Vagina (tissue), 2 donors: ENCODE measurements around the gene TAS2R4. TPM values are rescaled to one million over a fixed set of nuclear protein-coding genes. Genes with fewer than 3 reads are reported as not detected.

Source experiments
- DNase-seq, 2 donors: peaks; one replicate each; pipeline ENCODE4 v3.0.0-alpha.2; 2017; ENCODE audit errors: extremely low spot score in 2 of 2
- H3K27ac ChIP-seq: fragments of 200-600 bp; sonication (generic); one replicate; pipeline ENCODE4 v1.5.1; 2019
- H3K27me3 ChIP-seq: fragments of 200-600 bp; sonication (generic); one replicate; pipeline ENCODE4 v1.5.1; 2019
- H3K36me3 ChIP-seq, 2 donors: fragments of 200-600 bp; sonication (generic); one replicate each; pipeline ENCODE4 v1.5.1; 2017 to 2019
- H3K4me1 ChIP-seq: fragments of 200-600 bp; sonication (generic); one replicate; pipeline ENCODE4 v1.5.1; 2019
- H3K4me3 ChIP-seq, 2 donors: fragments of 200-600 bp; sonication (generic); 1 replicate in 1 of 2; 2 replicates in 1 of 2; pipeline ENCODE4 v1.5.1; 2016 to 2019
- H3K9me3 ChIP-seq: fragments of 200-600 bp; sonication (generic); one replicate; pipeline ENCODE4 v1.5.1; 2019
- CTCF ChIP-seq, 3 experiments: fragments of 450-650 bp in 2 of 3; fragments of 200-600 bp in 1 of 3; sonication (generic) in 1 of 3; IDR thresholded peaks; one replicate each; pipeline ENCODE4 v1.5.1; 2017 to 2019; ENCODE audit warnings: antibody characterized with exemption in 3 of 3, mild to moderate bottlenecking in 2 of 3, moderate library complexity in 2 of 3
- POLR2A ChIP-seq, 2 donors: fragments of 450-650 bp; IDR thresholded peaks; one replicate each; pipeline ENCODE4 v1.6.1; 2017; ENCODE audit warnings: antibody characterized with exemption in 2 of 2, mild to moderate bottlenecking in 2 of 2, moderate library complexity in 2 of 2
- POLR2AphosphoS5 ChIP-seq, 2 donors: sonication (generic); formaldehyde crosslinking; IDR thresholded peaks; one replicate each; pipeline ENCODE4 v1.9.0; 2017; ENCODE audit warnings: antibody characterized with exemption in 2 of 2, mild to moderate bottlenecking in 2 of 2, low read depth in 1 of 2; ENCODE audit not compliant: insufficient read depth in 1 of 2
- intact Hi-C: fragments of 100-400 bp; cut with DNase I; formaldehyde crosslinking; loops from one replicate; pipeline ENCODE4 v1.15.1; 2023
- total RNA-seq: library from RNA; depleted of rRNA; stranded (reverse); fragments of >200 nt; gene quantifications from one replicate; pipeline ENCODE4 v1.2.3, GENCODE V29; 2016

The TAS2R4 gene
- total RNA-seq = 1.5 TPM

- Histone ChIP-seq H3K27ac (no peak within 1 kb of the TSS), H3K4me3 (no peak within 1 kb of the TSS), H3K36me3 (peaks cover 0 to 13% of the 10 kb centered on the region in 2 donors), H3K4me1 (no peaks in the 10 kb centered on the region), H3K27me3 (no peaks in the 10 kb centered on the region), H3K9me3 (no peaks in the 10 kb centered on the region)
- intact Hi-C loops = no loop called here
- TF ChIP-seq POLR2AphosphoS5 (IDR thresholded peaks at IDR 0.05; ENCODE audit: insufficient read depth in 1 of 2, low read depth in 1 of 2) (no peak), CTCF (IDR thresholded peaks at IDR 0.05) (no peak), POLR2A (IDR thresholded peaks at IDR 0.05) (no peak)
- no peak for DNase-seq
Observed at GRCh38 chr7:141776374-141776773, at the start of gene TAS2R4. TAS2R4 (plus strand) TSS chr7:141776674; CDS start chr7:141778489, 1,815 bp downstream.

- Histone ChIP-seq H3K4me3 (no peak overlapping the region), H3K4me1 (no peaks in the 10 kb centered on the region), H3K27me3 (no peaks in the 10 kb centered on the region), H3K9me3 (no peaks in the 10 kb centered on the region), H3K36me3 (no peaks in the 10 kb centered on the region), H3K27ac (no peak overlapping the region)
- no peak for DNase-seq
- no peak for TF ChIP-seq POLR2A (IDR thresholded peaks at IDR 0.05)
- intact Hi-C loops = no loop called here
Observed at GRCh38 chr7:141729020-141729419, 47.5 kb upstream of the TAS2R4 start.

- Histone ChIP-seq H3K27me3 (no peaks in the 10 kb centered on the region), H3K36me3 (no peaks in the 10 kb centered on the region), H3K4me3 (no peak overlapping the region), H3K4me1 (no peaks in the 10 kb centered on the region), H3K27ac (no peak overlapping the region), H3K9me3 (no peaks in the 10 kb centered on the region)
- TF ChIP-seq POLR2A (IDR thresholded peaks at IDR 0.05) (no peak), CTCF (IDR thresholded peaks at IDR 0.05) (no peak), POLR2AphosphoS5 (IDR thresholded peaks at IDR 0.05; ENCODE audit: insufficient read depth in 1 of 2, low read depth in 1 of 2) (no peak)
- DNase-seq = no peak
- intact Hi-C loops = loop anchor here (10.0 kb wide), 1 partner anchor 77 kb away; no protein-coding TSS in a partner anchor
Observed at GRCh38 chr7:141731476-141732149, 44.9 kb upstream of the TAS2R4 start.

- H3K27ac ChIP-seq = peak overlapping the region; percentile 74
- H3K36me3 ChIP-seq = peaks cover 0 to 16% of the 10 kb centered on the region in 2 donors
- H3K4me3 ChIP-seq = peak overlapping the region; percentile 66 to 70
- intact Hi-C loops = loop anchor here (10.0 kb wide), 1 partner anchor 82 kb away; no protein-coding TSS in a partner anchor
- H3K9me3 ChIP-seq = no peaks in the 10 kb centered on the region
- DNase-seq = no peak
- TF ChIP-seq CTCF (IDR thresholded peaks at IDR 0.05) (no peak), POLR2AphosphoS5 (IDR thresholded peaks at IDR 0.05; ENCODE audit: insufficient read depth in 1 of 2, low read depth in 1 of 2) (no peak), POLR2A (IDR thresholded peaks at IDR 0.05) (no peak)
- H3K4me1 ChIP-seq = peaks cover 34% of the 10 kb centered on the region
- no peaks in the 10 kb centered on the region for H3K27me3 ChIP-seq
Observed at GRCh38 chr7:141737118-141737835, 39.2 kb upstream of the TAS2R4 start.

GRCh38 chr7:141737836-141738591 lies 38.5 kb upstream of the TAS2R4 start, which contains the start of gene SSBP1:
SSBP1 (plus strand) TSS chr7:141738358; CDS start chr7:141739167, 809 bp downstream.
- Histone ChIP-seq H3K4me1 (peaks cover 34% of the 10 kb centered on the region), H3K27ac (peak within 1 kb of the TSS; percentile 74), H3K36me3 (peaks cover 0 to 24% of the 10 kb centered on the region in 2 donors), H3K4me3 (peak within 1 kb of the TSS; percentile 66 to 70), H3K27me3 (no peaks in the 10 kb centered on the region), H3K9me3 (no peaks in the 10 kb centered on the region)
- intact Hi-C loops = loop anchor here (10.0 kb wide), 1 partner anchor 83 kb away; no protein-coding TSS in a partner anchor
- DNase-seq = peak; percentile 95 to 97
- TF ChIP-seq CTCF (IDR thresholded peaks at IDR 0.05) = peak; percentile 48 to 93 (median 53)
- TF ChIP-seq POLR2A (IDR thresholded peaks at IDR 0.05) = peak in 1 of 2 donors; percentile 24
- peak; percentile 87 to 99 for TF ChIP-seq POLR2AphosphoS5 (IDR thresholded peaks at IDR 0.05; ENCODE audit: insufficient read depth in 1 of 2, low read depth in 1 of 2)
